Measurements from ENCODE around the gene REX1BD. TPM values are rescaled to one million over a fixed set of nuclear protein-coding genes. Genes with fewer than 3 reads are reported as not detected.

The REX1BD gene
- total and polyA plus RNA-seq, 2 of the 13 experiments (the other 11 are each of a cell fraction or from before 2014, with no cell fraction given): 7.5 to 25.4 TPM

DNA sequence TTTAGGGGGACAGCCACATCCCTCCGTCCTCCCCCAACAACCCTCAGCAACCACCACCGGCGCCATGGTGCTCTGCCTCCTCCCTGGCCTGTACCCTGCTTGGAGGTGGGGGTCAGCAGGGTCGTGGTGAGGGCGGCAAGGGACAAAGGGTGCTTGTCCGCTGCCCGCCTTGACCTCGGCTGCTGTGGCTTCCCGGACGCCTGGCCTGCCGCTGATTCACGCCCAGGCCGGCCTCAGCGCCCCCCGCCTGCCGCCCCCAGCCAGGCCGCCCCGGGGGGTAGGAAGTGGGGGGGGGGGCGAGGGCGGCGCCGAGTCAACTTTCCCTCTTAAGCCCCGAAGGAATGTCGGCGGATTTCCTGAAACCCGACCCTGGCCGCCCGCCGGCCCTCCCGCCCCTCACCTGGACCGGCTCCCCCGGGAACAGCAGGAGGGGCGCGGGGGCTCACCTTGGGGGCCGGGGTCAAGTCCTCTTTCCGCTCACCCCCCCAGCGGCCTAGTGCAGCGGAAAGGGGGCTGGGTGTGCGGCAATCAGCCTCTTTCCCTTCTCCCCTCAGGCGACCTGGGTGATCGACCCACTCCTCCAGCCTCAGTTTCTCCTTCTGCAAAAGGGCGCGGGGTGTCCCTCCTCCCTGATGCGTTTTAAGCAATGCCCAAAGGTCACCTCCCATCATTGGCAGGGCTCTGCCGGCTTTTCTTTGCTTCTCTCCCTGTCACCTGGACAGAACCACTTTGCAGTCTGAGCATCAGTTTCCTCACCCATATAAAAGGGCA, 22.1 kb downstream of the REX1BD start (continued):
- TF ChIP-seq UBTF (CRISPR knock-in tag; IDR thresholded peaks at IDR 0.05) (peak; percentile 80; the same call in 1 of the 2 replicates), ZNF337 (CRISPR knock-in tag; IDR thresholded peaks at IDR 0.05; ENCODE audit: borderline replicate concordance, low read depth) (no peak), FOXO1 (CRISPR knock-in tag; IDR thresholded peaks at IDR 0.05) (0 out of 2 replicates have a peak, but pooled peaks have one; percentile 14), TCF7 (IDR thresholded peaks at IDR 0.05; ENCODE audit: low read depth) (peak; percentile 79; the same call in 1 of the 2 replicates), NKX3-1 (CRISPR knock-in tag; IDR thresholded peaks at IDR 0.05) (0 out of 2 replicates have a peak, but pooled peaks have one; percentile 27), SIX1 (CRISPR knock-in tag; IDR thresholded peaks at IDR 0.05; ENCODE audit: borderline replicate concordance) (peak; percentile 87), RFX5 (IDR thresholded peaks at IDR 0.05; ENCODE audit: low read depth, low read length) (0 out of 2 replicates have a peak, but pooled peaks have one; percentile 41), KAT2B (IDR thresholded peaks at IDR 0.05; ENCODE audit: borderline replicate concordance, low read depth, low read length) (no peak), KDM3A (CRISPR knock-in tag; IDR thresholded peaks at IDR 0.05; ENCODE audit: low read depth) (peak; percentile 48; the same call in 1 of the 2 replicates), ZNF331 (CRISPR knock-in tag; IDR thresholded peaks at IDR 0.05) (peak; percentile 45; the same call in 1 of the 2 replicates), ZNF776 (CRISPR knock-in tag; IDR thresholded peaks at IDR 0.05) (0 out of 2 replicates have a peak, but pooled peaks have one; percentile 22), PRDM15 (CRISPR knock-in tag; IDR thresholded peaks at IDR 0.05) (no peak), SP5 (CRISPR knock-in tag; IDR thresholded peaks at IDR 0.05; ENCODE audit: borderline replicate concordance, low read depth) (peak; percentile 70; the same call in 1 of the 2 replicates), MEF2D (CRISPR knock-in tag; IDR thresholded peaks at IDR 0.05) (peak; percentile 38; the same call in 1 of the 2 replicates), ZNF235 (CRISPR knock-in tag; IDR thresholded peaks at IDR 0.05; ENCODE audit: borderline replicate concordance) (no peak; the same call in 1 of the 2 replicates), GATAD2A (CRISPR knock-in tag; IDR thresholded peaks at IDR 0.05) (peak; percentile 63), KLF16 (CRISPR knock-in tag; IDR thresholded peaks at IDR 0.05) (peak in 1 of 2 experiments; percentile 53; a peak in 2 of 4 replicates), MTF2 (CRISPR knock-in tag; IDR thresholded peaks at IDR 0.05; ENCODE audit: borderline replicate concordance) (no peak)
- TF ChIP-seq, protein P1, sequence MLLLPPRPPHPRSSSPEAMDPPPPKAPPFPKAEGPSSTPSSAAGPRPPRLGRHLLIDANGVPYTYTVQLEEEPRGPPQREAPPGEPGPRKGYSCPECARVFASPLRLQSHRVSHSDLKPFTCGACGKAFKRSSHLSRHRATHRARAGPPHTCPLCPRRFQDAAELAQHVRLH (CRISPR knock-in tag; IDR thresholded peaks at IDR 0.05; ENCODE audit: borderline replicate concordance, low read depth): peak; percentile 58; the same call in 1 of the 2 replicates
- TF ChIP-seq, protein P2, sequence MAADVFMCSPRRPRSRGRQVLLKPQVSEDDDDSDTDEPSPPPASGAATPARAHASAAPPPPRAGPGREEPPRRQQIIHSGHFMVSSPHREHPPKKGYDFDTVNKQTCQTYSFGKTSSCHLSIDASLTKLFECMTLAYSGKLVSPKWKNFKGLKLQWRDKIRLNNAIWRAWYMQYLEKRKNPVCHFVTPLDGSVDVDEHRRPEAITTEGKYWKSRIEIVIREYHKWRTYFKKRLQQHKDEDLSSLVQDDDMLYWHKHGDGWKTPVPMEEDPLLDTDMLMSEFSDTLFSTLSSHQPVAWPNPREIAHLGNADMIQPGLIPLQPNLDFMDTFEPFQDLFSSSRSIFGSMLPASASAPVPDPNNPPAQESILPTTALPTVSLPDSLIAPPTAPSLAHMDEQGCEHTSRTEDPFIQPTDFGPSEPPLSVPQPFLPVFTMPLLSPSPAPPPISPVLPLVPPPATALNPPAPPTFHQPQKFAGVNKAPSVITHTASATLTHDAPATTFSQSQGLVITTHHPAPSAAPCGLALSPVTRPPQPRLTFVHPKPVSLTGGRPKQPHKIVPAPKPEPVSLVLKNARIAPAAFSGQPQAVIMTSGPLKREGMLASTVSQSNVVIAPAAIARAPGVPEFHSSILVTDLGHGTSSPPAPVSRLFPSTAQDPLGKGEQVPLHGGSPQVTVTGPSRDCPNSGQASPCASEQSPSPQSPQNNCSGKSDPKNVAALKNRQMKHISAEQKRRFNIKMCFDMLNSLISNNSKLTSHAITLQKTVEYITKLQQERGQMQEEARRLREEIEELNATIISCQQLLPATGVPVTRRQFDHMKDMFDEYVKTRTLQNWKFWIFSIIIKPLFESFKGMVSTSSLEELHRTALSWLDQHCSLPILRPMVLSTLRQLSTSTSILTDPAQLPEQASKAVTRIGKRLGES (CRISPR knock-in tag; IDR thresholded peaks at IDR 0.05; ENCODE audit: borderline replicate concordance): 0 out of 2 replicates have a peak, but pooled peaks have one; percentile 16
